Gastroesophageal sphincter (tissue), 3 donors: Measurements from ENCODE around the gene KCNN3.

Experiments
- POLR2A ChIP-seq, 2 donors: fragments of 450-650 bp; IDR thresholded peaks; one replicate each; pipeline ENCODE4 v1.6.1; 2017; ENCODE audit warnings: antibody characterized with exemption in 2 of 2, mild to moderate bottlenecking in 2 of 2, moderate library complexity in 1 of 2
- POLR2AphosphoS5 ChIP-seq: sonication (generic); formaldehyde crosslinking; IDR thresholded peaks from one replicate; pipeline ENCODE4 v1.6.1; 2017; ENCODE audit warnings: antibody characterized with exemption
- TF ChIP-seq, protein P1 (sequence below), 4 experiments: fragments of 200-600 bp in 2 of 4; fragments of 450-650 bp in 2 of 4; sonication (generic) in 1 of 4; IDR thresholded peaks; one replicate each; pipeline ENCODE4 v1.5.1; 2017 to 2019; ENCODE audit warnings: antibody characterized with exemption in 4 of 4, mild to moderate bottlenecking in 2 of 4, moderate library complexity in 2 of 4

DNA sequence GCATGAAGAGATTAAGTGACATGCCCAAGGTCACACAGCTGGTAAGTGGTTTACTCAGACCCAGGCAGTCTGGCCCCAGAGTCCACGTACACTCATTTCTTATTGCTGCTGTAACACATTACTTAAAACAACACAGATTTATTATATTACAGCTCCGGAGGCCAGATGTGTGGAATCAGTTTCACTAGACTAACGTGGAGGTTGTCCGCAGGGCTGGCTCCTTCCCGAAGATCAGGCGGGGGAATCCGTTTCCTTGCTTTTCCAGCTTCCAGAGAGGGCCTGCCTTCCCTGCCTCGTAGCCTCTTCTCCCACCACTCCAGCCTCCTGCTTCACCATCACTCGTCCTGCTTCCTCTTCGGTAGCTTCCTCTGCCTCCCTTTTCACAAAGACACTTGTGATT is 81.2 kb downstream of the KCNN3 start:
- TF ChIP-seq, protein P1, sequence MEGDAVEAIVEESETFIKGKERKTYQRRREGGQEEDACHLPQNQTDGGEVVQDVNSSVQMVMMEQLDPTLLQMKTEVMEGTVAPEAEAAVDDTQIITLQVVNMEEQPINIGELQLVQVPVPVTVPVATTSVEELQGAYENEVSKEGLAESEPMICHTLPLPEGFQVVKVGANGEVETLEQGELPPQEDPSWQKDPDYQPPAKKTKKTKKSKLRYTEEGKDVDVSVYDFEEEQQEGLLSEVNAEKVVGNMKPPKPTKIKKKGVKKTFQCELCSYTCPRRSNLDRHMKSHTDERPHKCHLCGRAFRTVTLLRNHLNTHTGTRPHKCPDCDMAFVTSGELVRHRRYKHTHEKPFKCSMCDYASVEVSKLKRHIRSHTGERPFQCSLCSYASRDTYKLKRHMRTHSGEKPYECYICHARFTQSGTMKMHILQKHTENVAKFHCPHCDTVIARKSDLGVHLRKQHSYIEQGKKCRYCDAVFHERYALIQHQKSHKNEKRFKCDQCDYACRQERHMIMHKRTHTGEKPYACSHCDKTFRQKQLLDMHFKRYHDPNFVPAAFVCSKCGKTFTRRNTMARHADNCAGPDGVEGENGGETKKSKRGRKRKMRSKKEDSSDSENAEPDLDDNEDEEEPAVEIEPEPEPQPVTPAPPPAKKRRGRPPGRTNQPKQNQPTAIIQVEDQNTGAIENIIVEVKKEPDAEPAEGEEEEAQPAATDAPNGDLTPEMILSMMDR (IDR thresholded peaks at IDR 0.05): no peak
- TF ChIP-seq POLR2AphosphoS5 (no peak), POLR2A (IDR thresholded peaks at IDR 0.05) (no peak)
